ENCODE measurements around the gene SLC38A11.

DNA sequence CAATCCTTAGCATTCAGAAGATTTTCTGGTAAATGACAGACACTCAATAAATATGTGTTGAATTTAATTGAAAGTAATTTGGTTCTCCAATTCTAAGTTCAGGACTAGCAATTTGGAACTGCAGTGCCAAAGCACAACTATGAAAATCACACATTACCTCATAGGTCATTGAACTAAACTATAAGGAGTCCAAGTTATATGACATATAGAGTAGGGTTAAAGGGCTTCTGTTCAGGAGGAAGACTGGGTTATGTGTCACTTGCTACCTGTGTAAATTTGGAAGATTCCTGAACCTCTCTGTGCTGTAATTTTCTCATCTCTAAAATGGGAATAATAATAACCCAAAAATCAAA lies 85.9 kb downstream of the SLC38A11 start:
- TF ChIP-seq POLR2AphosphoS5 (IDR thresholded peaks at IDR 0.05; ENCODE audit: low read depth, low read length) (no peak), SIN3A (IDR thresholded peaks at IDR 0.05; ENCODE audit: borderline replicate concordance, insufficient read depth, low read depth, low read length) (no peak)
- TF ChIP-seq, protein P1, sequence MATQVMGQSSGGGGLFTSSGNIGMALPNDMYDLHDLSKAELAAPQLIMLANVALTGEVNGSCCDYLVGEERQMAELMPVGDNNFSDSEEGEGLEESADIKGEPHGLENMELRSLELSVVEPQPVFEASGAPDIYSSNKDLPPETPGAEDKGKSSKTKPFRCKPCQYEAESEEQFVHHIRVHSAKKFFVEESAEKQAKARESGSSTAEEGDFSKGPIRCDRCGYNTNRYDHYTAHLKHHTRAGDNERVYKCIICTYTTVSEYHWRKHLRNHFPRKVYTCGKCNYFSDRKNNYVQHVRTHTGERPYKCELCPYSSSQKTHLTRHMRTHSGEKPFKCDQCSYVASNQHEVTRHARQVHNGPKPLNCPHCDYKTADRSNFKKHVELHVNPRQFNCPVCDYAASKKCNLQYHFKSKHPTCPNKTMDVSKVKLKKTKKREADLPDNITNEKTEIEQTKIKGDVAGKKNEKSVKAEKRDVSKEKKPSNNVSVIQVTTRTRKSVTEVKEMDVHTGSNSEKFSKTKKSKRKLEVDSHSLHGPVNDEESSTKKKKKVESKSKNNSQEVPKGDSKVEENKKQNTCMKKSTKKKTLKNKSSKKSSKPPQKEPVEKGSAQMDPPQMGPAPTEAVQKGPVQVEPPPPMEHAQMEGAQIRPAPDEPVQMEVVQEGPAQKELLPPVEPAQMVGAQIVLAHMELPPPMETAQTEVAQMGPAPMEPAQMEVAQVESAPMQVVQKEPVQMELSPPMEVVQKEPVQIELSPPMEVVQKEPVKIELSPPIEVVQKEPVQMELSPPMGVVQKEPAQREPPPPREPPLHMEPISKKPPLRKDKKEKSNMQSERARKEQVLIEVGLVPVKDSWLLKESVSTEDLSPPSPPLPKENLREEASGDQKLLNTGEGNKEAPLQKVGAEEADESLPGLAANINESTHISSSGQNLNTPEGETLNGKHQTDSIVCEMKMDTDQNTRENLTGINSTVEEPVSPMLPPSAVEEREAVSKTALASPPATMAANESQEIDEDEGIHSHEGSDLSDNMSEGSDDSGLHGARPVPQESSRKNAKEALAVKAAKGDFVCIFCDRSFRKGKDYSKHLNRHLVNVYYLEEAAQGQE (IDR thresholded peaks at IDR 0.05; ENCODE audit: insufficient read depth in 1 of 2, low read depth in 2 of 2, low read length in 1 of 2): no peak
